Trophoblast cell (in vitro differentiated cells and primary cell): ENCODE measurements around the gene KCNC4.

Experiments
- DNase-seq, 2 donors: peaks; one replicate each; pipeline ENCODE4 v3.0.0-alpha.2; 2016
- H2AFZ ChIP-seq: 2 replicates; pipeline ENCODE4 v1.6.1; 2013; ENCODE audit warnings: low read length, moderate library complexity, mild to moderate bottlenecking; ENCODE audit not compliant: insufficient read depth, poor library complexity
- H2AK5ac ChIP-seq: 2 replicates; pipeline ENCODE4 v1.6.1; 2013; ENCODE audit warnings: mild to moderate bottlenecking, low read length
- H2BK120ac ChIP-seq: 2 replicates; pipeline ENCODE4 v1.6.1; 2013; ENCODE audit warnings: low read length, mild to moderate bottlenecking, moderate library complexity; ENCODE audit not compliant: insufficient read depth, poor library complexity
- H2BK12ac ChIP-seq: 2 replicates; pipeline ENCODE4 v1.6.1; 2013; ENCODE audit warnings: mild to moderate bottlenecking, low read length, moderate library complexity
- H2BK5ac ChIP-seq: 2 replicates; pipeline ENCODE4 v1.6.1; 2013; ENCODE audit warnings: low read length, low read depth, moderate library complexity, mild to moderate bottlenecking; ENCODE audit not compliant: poor library complexity
- H3K14ac ChIP-seq: 2 replicates; pipeline ENCODE4 v1.6.1; 2013; ENCODE audit warnings: mild to moderate bottlenecking, low read length
- H3K18ac ChIP-seq: 2 replicates; pipeline ENCODE4 v1.6.1; 2013; ENCODE audit warnings: mild to moderate bottlenecking, low read length
- H3K23ac ChIP-seq: 2 replicates; pipeline ENCODE4 v1.6.1; 2013; ENCODE audit warnings: low read length
- H3K27ac ChIP-seq: 2 replicates; pipeline ENCODE4 v1.5.1; 2013; ENCODE audit warnings: low read depth, mild to moderate bottlenecking, inconsistent platforms, low read length, moderate library complexity
- H3K27me3 ChIP-seq: 2 replicates; pipeline ENCODE4 v1.6.1; 2013; ENCODE audit warnings: inconsistent platforms, mild to moderate bottlenecking, low read length, moderate library complexity; ENCODE audit not compliant: insufficient read depth
- H3K36me3 ChIP-seq, 2 experiments: 1 replicate in 1 of 2; 2 replicates in 1 of 2; pipeline ENCODE4 v1.6.1; 2013; ENCODE audit warnings: low read length in 2 of 2, mild to moderate bottlenecking in 2 of 2, moderate library complexity in 1 of 2; ENCODE audit not compliant: insufficient read depth in 2 of 2, control insufficient read depth in 1 of 2
- H3K4ac ChIP-seq: 2 replicates; pipeline ENCODE4 v1.6.1; 2013; ENCODE audit warnings: low read depth, mild to moderate bottlenecking, low read length, moderate library complexity
- H3K4me1 ChIP-seq, 2 experiments: 1 replicate in 1 of 2; 2 replicates in 1 of 2; pipeline ENCODE4 v1.6.1; 2013; ENCODE audit warnings: low read length in 2 of 2, mild to moderate bottlenecking in 2 of 2, moderate library complexity in 1 of 2; ENCODE audit not compliant: insufficient read depth in 2 of 2, control insufficient read depth in 1 of 2
- H3K4me2 ChIP-seq: 2 replicates; pipeline ENCODE4 v1.6.1; 2013; ENCODE audit warnings: inconsistent platforms, mild to moderate bottlenecking, low read length, moderate library complexity
- H3K4me3 ChIP-seq: 2 replicates; pipeline ENCODE4 v1.5.1; 2013; ENCODE audit warnings: mild to moderate bottlenecking, low read depth, low read length, inconsistent platforms
- H3K79me1 ChIP-seq: one replicate; pipeline ENCODE4 v1.6.1; 2013; ENCODE audit warnings: low read length
- H3K79me2 ChIP-seq: 2 replicates; pipeline ENCODE4 v1.6.1; 2013; ENCODE audit warnings: low read length, mild to moderate bottlenecking; ENCODE audit not compliant: control insufficient read depth, insufficient read depth, poor library complexity
- H3K9ac ChIP-seq: 2 replicates; pipeline ENCODE4 v1.6.1; 2013; ENCODE audit warnings: mild to moderate bottlenecking, low read length
- H3K9me3 ChIP-seq: 2 replicates; pipeline ENCODE4 v1.6.1; 2013; ENCODE audit warnings: low read depth, mild to moderate bottlenecking, control low read depth, inconsistent platforms, low read length; ENCODE audit not compliant: insufficient read depth
- H4K12ac ChIP-seq: 2 replicates; pipeline ENCODE4 v1.6.1; 2013; ENCODE audit warnings: low read depth, mild to moderate bottlenecking, low read length, moderate library complexity
- H4K8ac ChIP-seq: 2 replicates; pipeline ENCODE4 v1.6.1; 2013; ENCODE audit warnings: low read depth, mild to moderate bottlenecking, low read length, moderate library complexity
- H4K91ac ChIP-seq: one replicate; pipeline ENCODE4 v1.6.1; 2013; ENCODE audit warnings: low read depth, mild to moderate bottlenecking, low read length, moderate library complexity
- WGBS: extraction: QIAGEN DNeasy Blood & Tissue Kit; methylation state at CpG from one replicate; pipeline ENCODE4 v1.1.7; 2013; ENCODE audit warnings: missing lambda C conversion rate; ENCODE audit not compliant: insufficient read length, insufficient coverage; ENCODE audit errors: extremely low coverage; 5-methylcytosine and 5-hydroxymethylcytosine counted together

Gene KCNC4

DNA sequence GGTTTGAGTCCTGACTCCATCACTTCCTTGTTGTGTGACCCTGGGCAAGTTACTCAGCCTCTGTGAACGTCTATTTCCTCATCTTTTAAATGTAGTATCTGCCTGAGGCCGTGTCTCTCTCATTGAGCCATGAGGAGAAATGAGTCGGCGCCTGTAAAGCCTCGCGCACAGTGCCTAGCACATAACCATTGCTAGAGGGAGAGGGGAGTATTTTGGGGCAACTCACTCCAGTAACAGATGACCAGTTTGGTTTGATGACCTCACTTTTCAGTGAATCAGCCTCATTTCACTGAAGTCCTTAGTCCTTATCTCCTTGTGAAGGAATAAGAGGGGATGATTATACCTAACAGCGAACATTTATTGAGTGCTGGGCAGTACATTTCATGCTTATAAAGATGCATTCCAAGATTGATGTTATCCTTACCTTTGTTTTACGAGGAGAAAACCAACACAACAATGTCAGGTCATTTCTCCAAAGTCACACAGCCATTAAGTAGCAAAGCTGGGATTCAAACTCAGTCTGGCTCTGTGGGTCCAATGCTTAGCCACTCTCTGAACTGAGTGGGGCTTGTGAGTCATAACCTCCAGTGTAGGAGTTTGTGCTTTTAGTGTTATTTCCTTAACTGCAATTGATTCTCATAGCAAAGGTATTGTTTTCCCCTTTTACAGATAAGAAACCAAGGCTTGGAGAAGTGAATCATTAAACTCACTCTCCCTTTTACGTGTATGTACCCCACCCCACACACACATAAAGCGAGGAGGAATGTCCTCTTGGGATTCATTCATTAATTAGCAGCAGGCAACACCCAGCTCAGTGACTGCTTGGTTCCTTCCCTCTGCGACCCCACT, 25.9 kb downstream of the KCNC4 start:
- no peak overlapping the region for H4K91ac ChIP-seq
- no peak overlapping the region for H3K18ac ChIP-seq
- no peak overlapping the region for H4K8ac ChIP-seq
- H3K4me2 ChIP-seq, result no peak overlapping the region
- H3K36me3 ChIP-seq, result no peaks in the 10 kb centered on the region
- H2BK120ac ChIP-seq, result no peak overlapping the region
- no peak overlapping the region for H3K23ac ChIP-seq
- no peak overlapping the region for H2AFZ ChIP-seq
- H3K79me1 ChIP-seq, result no peaks in the 10 kb centered on the region
- H2AK5ac ChIP-seq, result no peak overlapping the region
- H4K12ac ChIP-seq, result no peak overlapping the region
- H3K9me3 ChIP-seq, result peaks cover 3% of the 10 kb centered on the region
- H3K4me3 ChIP-seq, result no peak overlapping the region
- WGBS, result no CpG with 5 or more reads among the region's 11 CpGs
- H3K9ac ChIP-seq, result no peak overlapping the region
- H3K27ac ChIP-seq, result no peak overlapping the region
- H3K27me3 ChIP-seq, result no peaks in the 10 kb centered on the region
- peaks cover 3 to 8% of the 10 kb centered on the region in 2 experiments for H3K4me1 ChIP-seq
- no peak overlapping the region for H3K4ac ChIP-seq
- DNase-seq, result peak; percentile 81 to 83
- no peaks in the 10 kb centered on the region for H3K79me2 ChIP-seq
- no peak overlapping the region for H2BK12ac ChIP-seq
- no peak overlapping the region for H2BK5ac ChIP-seq
- H3K14ac ChIP-seq, result no peak overlapping the region

DNA sequence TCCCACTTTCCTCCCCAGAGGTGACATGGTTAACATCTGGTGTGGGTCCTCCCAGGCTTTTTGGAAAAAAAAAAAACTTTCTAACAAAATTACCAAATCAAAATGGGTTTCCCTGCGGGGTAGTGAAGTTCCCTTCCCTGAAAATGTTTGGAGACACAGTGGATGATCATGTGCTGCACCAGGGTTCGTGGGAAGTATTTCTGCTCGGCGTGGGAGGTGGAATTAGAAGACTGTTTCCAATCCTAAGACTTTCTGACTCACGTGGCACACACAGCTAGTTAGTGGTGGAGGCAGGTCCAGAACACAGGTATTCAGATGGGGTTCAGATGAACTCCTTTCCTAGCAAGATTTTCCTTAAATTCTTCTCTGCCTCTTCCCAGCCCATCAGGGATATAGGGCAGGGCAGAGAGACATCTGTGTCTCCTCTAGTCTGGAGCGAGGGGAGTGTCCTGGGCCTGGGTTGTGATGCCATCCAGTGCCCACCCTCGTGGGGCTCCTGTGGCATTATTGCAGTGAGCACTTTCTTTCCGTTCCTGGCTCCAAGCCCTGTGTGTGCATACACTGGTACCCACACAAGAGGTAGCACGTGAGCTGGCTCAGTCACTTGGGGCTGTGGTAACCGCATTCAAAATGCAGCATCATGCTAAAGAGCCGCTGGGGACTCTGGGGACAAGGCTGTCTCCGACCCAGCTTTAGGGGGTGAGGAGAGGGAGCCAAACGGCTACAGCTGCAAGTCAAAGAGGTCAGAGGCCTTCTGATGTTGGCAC, 27.5 kb downstream of the KCNC4 start:
- H3K79me1 ChIP-seq, result no peaks in the 10 kb centered on the region
- no peak overlapping the region for H3K23ac ChIP-seq
- no peak overlapping the region for H3K27ac ChIP-seq
- DNase-seq, result no peak
- no peaks in the 10 kb centered on the region for H3K79me2 ChIP-seq
- H2BK12ac ChIP-seq, result no peak overlapping the region
- H2AK5ac ChIP-seq, result no peak overlapping the region
- H4K91ac ChIP-seq, result no peak overlapping the region
- H3K36me3 ChIP-seq, result no peaks in the 10 kb centered on the region
- no peak overlapping the region for H3K14ac ChIP-seq
- no peak overlapping the region for H4K12ac ChIP-seq
- H3K4ac ChIP-seq, result no peak overlapping the region
- H3K4me1 ChIP-seq, result peaks cover 3 to 8% of the 10 kb centered on the region in 2 experiments
- no peak overlapping the region for H3K18ac ChIP-seq
- no peak overlapping the region for H2BK5ac ChIP-seq
- no peak overlapping the region for H2AFZ ChIP-seq
- H3K4me3 ChIP-seq, result no peak overlapping the region
- no CpG with 5 or more reads among the region's 13 CpGs for WGBS
- no peak overlapping the region for H4K8ac ChIP-seq
- no peaks in the 10 kb centered on the region for H3K9me3 ChIP-seq
- H3K9ac ChIP-seq, result no peak overlapping the region
- H3K27me3 ChIP-seq, result no peaks in the 10 kb centered on the region
- H3K4me2 ChIP-seq, result no peak overlapping the region
- H2BK120ac ChIP-seq, result no peak overlapping the region

DNA sequence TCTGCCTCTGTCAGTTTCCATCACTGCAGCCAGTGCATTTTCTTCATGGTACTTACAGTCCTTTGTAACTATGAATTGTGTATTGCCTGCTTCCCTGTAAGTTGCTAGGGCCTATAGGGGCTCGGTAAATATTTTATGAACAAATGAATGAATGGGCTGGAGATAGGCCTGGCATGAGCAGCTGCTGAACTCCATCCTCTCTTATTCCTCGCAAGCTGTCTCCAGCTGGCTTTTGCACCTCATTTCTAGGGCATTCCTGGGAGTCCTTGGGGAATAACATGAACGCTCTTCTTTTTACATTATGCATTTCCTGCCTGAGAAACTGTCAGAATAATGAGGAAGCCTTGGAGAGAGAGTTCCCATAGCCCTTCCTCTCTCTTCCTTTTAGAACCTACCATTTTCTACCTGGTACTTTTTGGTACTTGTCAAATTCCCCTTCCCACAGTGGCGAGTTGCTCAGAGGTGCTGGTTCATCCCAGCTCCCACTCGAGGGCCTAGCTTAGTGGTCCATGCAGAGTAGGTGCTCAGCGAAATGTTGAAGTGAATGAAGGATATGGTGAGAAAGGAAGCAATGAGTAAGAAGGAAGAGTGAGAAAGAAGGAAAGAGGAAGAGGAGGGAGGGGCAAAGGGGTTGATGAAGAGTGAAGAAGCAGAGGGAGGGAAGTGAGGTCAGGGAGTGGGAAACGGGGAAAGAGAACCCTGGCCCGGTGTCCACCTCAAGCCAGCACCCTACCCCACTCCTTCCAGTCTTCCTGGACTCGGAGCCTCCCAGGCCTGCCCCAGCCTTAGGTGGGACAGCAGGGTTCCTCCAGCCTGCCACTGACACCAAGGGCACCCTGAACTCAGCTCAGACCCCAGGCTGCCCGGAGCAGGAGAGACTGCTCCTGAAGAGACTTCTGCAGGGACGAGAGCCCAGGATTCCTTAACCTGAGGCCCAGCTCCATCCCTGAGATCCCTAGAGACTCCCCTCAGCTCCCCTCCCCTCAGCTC, 29.6 kb downstream of the KCNC4 start:
- Histone ChIP-seq H3K36me3 (no peaks in the 10 kb centered on the region), H3K4me1 (peaks cover 3 to 8% of the 10 kb centered on the region in 2 experiments), H3K27me3 (no peaks in the 10 kb centered on the region), H4K12ac (no peak overlapping the region), H2AFZ (no peak overlapping the region), H4K8ac (no peak overlapping the region), H3K79me1 (no peaks in the 10 kb centered on the region), H3K4me2 (no peak overlapping the region), H3K4ac (no peak overlapping the region), H3K9ac (no peak overlapping the region), H2BK120ac (no peak overlapping the region), H3K79me2 (no peaks in the 10 kb centered on the region), H2AK5ac (no peak overlapping the region), H3K14ac (no peak overlapping the region), H3K27ac (no peak overlapping the region), H3K9me3 (no peaks in the 10 kb centered on the region), H2BK12ac (no peak overlapping the region), H4K91ac (no peak overlapping the region), H3K4me3 (no peak overlapping the region), H3K18ac (no peak overlapping the region), H3K23ac (no peak overlapping the region), H2BK5ac (no peak overlapping the region)
- DNase-seq, result no peak
- WGBS, result 100% methylated on average over 1 of the region's 11 CpGs
